K562 (cell line): Measurements from ENCODE around the gene FAM78B. TPM values are rescaled to one million over a fixed set of nuclear protein-coding genes. Genes with fewer than 3 reads are reported as not detected.
A peak's percentile ranks its signal among the peaks of the same experiment; 100 is the strongest.

Experiments used
- ATAC-seq: fragments of 200-7000 bp; cut with Tn5 transposase; 3 replicates; pipeline ENCODE4 v1.9.1; 2020; ENCODE audit warnings: moderate library complexity
- BruUV-seq: library from RNA; stranded (reverse); fragments of 400-500 nt; replicated peaks from 2 replicates; lab custom pipeline; 2021; lab: Mats Ljungman, UMichigan
- CTCF ChIA-PET: fragments of 300-600 bp; formaldehyde crosslinking; extraction: SDS; loops from one replicate; lab custom pipeline; 2021; ENCODE audit warnings: low intra/inter-chr PET ratio; lab: Yijun Ruan, JAX
- POLR2A ChIA-PET: fragments of 300-600, 350-650 bp; sonication (Branson Sonifier 250); formaldehyde crosslinking; extraction: SDS; loops from one replicate; lab custom pipeline; 2021; ENCODE audit warnings: antibody characterized with exemption, inconsistent platforms; lab: Yijun Ruan, JAX
- DNase-seq, 4 experiments: peaks; one replicate each; pipeline versions ENCODE4 v3.0.0 to v3.0.0-alpha.2; 2011 to 2018; ENCODE audit warnings: low spot score in 3 of 4, mixed read lengths in 3 of 4; ENCODE audit errors: extremely low read depth in 1 of 4
- FAIRE-seq: peaks from 2 replicates; lab custom pipeline; 2011; peaks lifted over from hg19 to GRCh38; lab: Jason Lieb, UNC
- H2AFZ ChIP-seq: 2 replicates; pipeline ENCODE4 v1.6.0; 2011; ENCODE audit warnings: low read depth, low read length, control low read depth, inconsistent platforms
- H3K27ac ChIP-seq: fragments of 200-600 bp; 3 replicates; pipeline ENCODE4 v1.8.0; 2011; ENCODE audit warnings: low read depth, mild to moderate bottlenecking, control low read depth, inconsistent platforms, low read length, moderate library complexity, mixed read lengths; ENCODE audit errors: extremely low read depth
- H3K27me3 ChIP-seq, 2 experiments: fragments of 300-600 bp in 1 of 2; 2 replicates in 1 of 2; 3 replicates in 1 of 2; pipeline versions ENCODE4 v1.6.0 to v1.8.0; 2011; ENCODE audit warnings: inconsistent platforms in 2 of 2, low read length in 2 of 2, mild to moderate bottlenecking in 1 of 2, mixed read lengths in 1 of 2, moderate library complexity in 1 of 2; ENCODE audit not compliant: control insufficient read depth in 2 of 2, insufficient read depth in 2 of 2
- H3K36me3 ChIP-seq: fragments of 300-600 bp; 3 replicates; pipeline ENCODE4 v1.8.0; 2011; ENCODE audit warnings: mild to moderate bottlenecking, low read length, inconsistent platforms; ENCODE audit not compliant: control insufficient read depth, insufficient read depth
- H3K4me1 ChIP-seq, 2 experiments: fragments of 200-600 bp in 1 of 2; replicated peaks in 1 of 2; 2 replicates in 1 of 2; 3 replicates in 1 of 2; pipeline versions ENCODE4 v1.5.1 to v1.8.0; 2011; ENCODE audit warnings: inconsistent platforms in 2 of 2, low read length in 2 of 2, mild to moderate bottlenecking in 1 of 2, mixed read lengths in 1 of 2, moderate library complexity in 1 of 2; ENCODE audit not compliant: control insufficient read depth in 2 of 2, insufficient read depth in 2 of 2
- H3K4me2 ChIP-seq: 2 replicates; pipeline ENCODE4 v1.6.1; 2011; ENCODE audit warnings: low read length, control low read depth, inconsistent platforms, mixed read lengths; ENCODE audit not compliant: insufficient read depth
- H3K4me3 ChIP-seq: fragments of 200-600 bp; sonication (generic), shearing (Covaris generic); 2 replicates; pipeline ENCODE4 v1.5.1; 2016; ENCODE audit warnings: control low read depth, inconsistent platforms
- H3K79me2 ChIP-seq: fragments of 200-600 bp; 3 replicates; pipeline ENCODE4 v1.8.0; 2011; ENCODE audit warnings: low read length, inconsistent platforms; ENCODE audit not compliant: control insufficient read depth, insufficient read depth
- H3K9ac ChIP-seq, 2 experiments: 2 replicates each; pipeline versions ENCODE4 v1.6.0 to v1.6.1; 2011; ENCODE audit warnings: low read depth in 2 of 2, low read length in 2 of 2, control low read depth in 1 of 2, inconsistent platforms in 1 of 2, mild to moderate bottlenecking in 1 of 2, mixed read lengths in 1 of 2; ENCODE audit not compliant: insufficient read depth in 1 of 2
- H3K9me1 ChIP-seq: one replicate; pipeline ENCODE4 v1.6.0; 2011; ENCODE audit warnings: inconsistent platforms, mild to moderate bottlenecking, low read length, moderate library complexity; ENCODE audit not compliant: control insufficient read depth, insufficient read depth
- H3K9me3 ChIP-seq: replicated peaks from 2 replicates; pipeline ENCODE4 v1.5.1; 2011; ENCODE audit warnings: low read depth, low read length, inconsistent platforms; ENCODE audit not compliant: control insufficient read depth, insufficient read depth
- H4K20me1 ChIP-seq: replicated peaks from 2 replicates; pipeline ENCODE4 v1.6.1; 2011; ENCODE audit warnings: low read length, inconsistent platforms, mixed read lengths; ENCODE audit not compliant: control insufficient read depth, insufficient read depth
- GABPB1 ChIP-seq: sonication (generic); formaldehyde crosslinking; IDR thresholded peaks from 2 replicates; pipeline ENCODE4 v1.8.0; 2022; ENCODE audit warnings: mild to moderate bottlenecking, missing genetic modification reagents
- HMG20B ChIP-seq: fragments of 250-450 bp; sonication (Bioruptor Pico); IDR thresholded peaks from 2 replicates; pipeline ENCODE4 v1.5.0; 2021; ENCODE audit warnings: mild to moderate bottlenecking
- PYGO2 ChIP-seq: fragments of 450-650 bp; IDR thresholded peaks from 2 replicates; pipeline ENCODE4 v1.6.1; 2016; ENCODE audit warnings: mild to moderate bottlenecking, missing genetic modification characterization, moderate library complexity, missing compliant biosample characterization
- THRA ChIP-seq: fragments of 450-650 bp; IDR thresholded peaks from 2 replicates; pipeline ENCODE4 v1.6.1; 2017; ENCODE audit warnings: mild to moderate bottlenecking, moderate library complexity
- TRIM24 ChIP-seq, 2 experiments: fragments of 450-650 bp; IDR thresholded peaks; 2 replicates each; pipeline ENCODE4 v1.6.1; 2016
- ZNF174 ChIP-seq: fragments of 250-450 bp; sonication (Bioruptor Pico); IDR thresholded peaks from 2 replicates; pipeline ENCODE4 v1.4.0; 2020; ENCODE audit warnings: mild to moderate bottlenecking
- ZNF316 ChIP-seq: fragments of 450-650 bp; IDR thresholded peaks from 2 replicates; pipeline ENCODE4 v1.6.1; 2016
- ZNF354B ChIP-seq: fragments of 250-450 bp; sonication (Bioruptor Pico); IDR thresholded peaks from 2 replicates; pipeline ENCODE4 v1.4.0; 2020
- WGBS: fragments of 100-300 bp; shearing (Covaris generic); methylation state at CpG from one replicate; pipeline ENCODE4 v1.1.6; 2016; ENCODE audit warnings: low coverage, mixed read lengths; ENCODE audit not compliant: insufficient coverage; ENCODE audit errors: missing lambda C conversion rate; 5-methylcytosine and 5-hydroxymethylcytosine counted together
- in situ Hi-C: fragments of 300-500 bp; cut with MboI; formaldehyde crosslinking; loops from 4 replicates; pipeline ENCODE4 v1.15.0; 2018; ENCODE audit warnings: inconsistent platforms, mixed read lengths
- intact Hi-C: fragments of 100-400 bp; cut with micrococcal nuclease; formaldehyde crosslinking; loops from 2 replicates; pipeline ENCODE4 v1.14.2; 2022
- polyA plus RNA-seq, 8 experiments: library from polyadenylated mRNA; depleted of rRNA in 4 of 8; stranded (reverse) in 5 of 8; unstranded in 3 of 8; fragments of >200 nt; fragmentation: Nextera tagmentation in 2 of 8; fragmentation: Illumina TruSeq in 1 of 8; extraction: Ambion mirVana in 2 of 8; extraction: Trizol in 1 of 8; gene quantifications; 2 replicates each; pipeline versions ENCODE4 v1.2.1 to v1.2.3, GENCODE V29; 2011 to 2014; ENCODE audit warnings: inconsistent platforms in 1 of 8, missing spikeins in 1 of 8
- total RNA-seq, 7 experiments: library from RNA; depleted of rRNA in 6 of 7; stranded (reverse); fragments of >200 nt in 6 of 7; fragmentation: Illumina TruSeq in 2 of 7; extraction: Trizol in 2 of 7; gene quantifications; 2 replicates each; pipeline versions ENCODE4 v1.2.1 to v1.2.3, GENCODE V29; 2011 to 2021; ENCODE audit warnings: low replicate concordance in 1 of 7
- TF ChIP-seq, protein P1 (sequence below): sonication (generic); formaldehyde crosslinking; IDR thresholded peaks from 2 replicates; pipeline ENCODE4 v1.8.1; 2022; ENCODE audit warnings: missing genetic modification reagents

Gene FAM78B
- total and polyA plus RNA-seq, 9 of the 15 experiments (the other 6 are each of a cell fraction or from before 2014, with no cell fraction given): 0.04 to 0.43 (median 0.29) TPM; not detected in 1

DNA sequence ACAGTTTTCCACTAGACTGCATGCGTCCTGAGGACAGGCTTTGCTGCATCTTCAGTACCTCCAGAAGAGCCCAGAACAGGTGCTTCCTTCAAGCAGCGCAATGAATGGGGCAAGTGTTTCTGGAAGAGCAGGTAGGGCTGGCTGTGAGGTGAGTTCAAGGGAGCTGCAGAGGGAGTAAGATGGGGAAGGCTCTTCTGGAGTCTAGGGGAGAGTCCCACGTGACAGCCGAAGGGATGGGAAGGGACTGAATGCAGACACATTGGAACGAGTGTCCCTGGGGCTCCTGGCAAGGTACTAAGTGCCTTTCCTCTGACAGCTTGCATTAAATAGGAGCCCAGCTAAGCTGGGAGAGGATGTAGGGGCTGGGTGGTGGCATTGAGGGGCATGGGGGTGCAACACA lies 84.2 kb downstream of the FAM78B start:
- intact Hi-C loops (no loop called here), in situ Hi-C loops (no loop called here)
- DNase-seq: no peak
- Histone ChIP-seq H3K4me3 (no peak overlapping the region), H3K9me1 (no peaks in the 10 kb centered on the region), H3K36me3 (no peaks in the 10 kb centered on the region), H3K27ac (no peak overlapping the region), H3K4me2 (no peak overlapping the region), H3K4me1 (no peaks in the 10 kb centered on the region), H3K27me3 (no peaks in the 10 kb centered on the region; a peak in 1 of 5 replicates), H3K9ac (no peak overlapping the region), H4K20me1 (no peaks in the 10 kb centered on the region), H3K79me2 (no peaks in the 10 kb centered on the region), H3K9me3 (no peaks in the 10 kb centered on the region), H2AFZ (no peak overlapping the region)
- 1% methylated on average over 5 of the region's 5 CpGs for WGBS
- ChIA-PET POLR2A (interaction anchor here (0.7 kb wide), 2 partner anchors 20 to 94 kb away, joined by 3 read pairs; no protein-coding TSS in a partner anchor), CTCF (no interaction called here)
- TF ChIP-seq ZNF174 (CRISPR knock-in tag) (no peak), ZNF316 (peak; percentile 6; the same call in 1 of the 2 replicates)
- no peak for ATAC-seq
- BruUV-seq: no TSS peak
- FAIRE-seq: no peak

DNA sequence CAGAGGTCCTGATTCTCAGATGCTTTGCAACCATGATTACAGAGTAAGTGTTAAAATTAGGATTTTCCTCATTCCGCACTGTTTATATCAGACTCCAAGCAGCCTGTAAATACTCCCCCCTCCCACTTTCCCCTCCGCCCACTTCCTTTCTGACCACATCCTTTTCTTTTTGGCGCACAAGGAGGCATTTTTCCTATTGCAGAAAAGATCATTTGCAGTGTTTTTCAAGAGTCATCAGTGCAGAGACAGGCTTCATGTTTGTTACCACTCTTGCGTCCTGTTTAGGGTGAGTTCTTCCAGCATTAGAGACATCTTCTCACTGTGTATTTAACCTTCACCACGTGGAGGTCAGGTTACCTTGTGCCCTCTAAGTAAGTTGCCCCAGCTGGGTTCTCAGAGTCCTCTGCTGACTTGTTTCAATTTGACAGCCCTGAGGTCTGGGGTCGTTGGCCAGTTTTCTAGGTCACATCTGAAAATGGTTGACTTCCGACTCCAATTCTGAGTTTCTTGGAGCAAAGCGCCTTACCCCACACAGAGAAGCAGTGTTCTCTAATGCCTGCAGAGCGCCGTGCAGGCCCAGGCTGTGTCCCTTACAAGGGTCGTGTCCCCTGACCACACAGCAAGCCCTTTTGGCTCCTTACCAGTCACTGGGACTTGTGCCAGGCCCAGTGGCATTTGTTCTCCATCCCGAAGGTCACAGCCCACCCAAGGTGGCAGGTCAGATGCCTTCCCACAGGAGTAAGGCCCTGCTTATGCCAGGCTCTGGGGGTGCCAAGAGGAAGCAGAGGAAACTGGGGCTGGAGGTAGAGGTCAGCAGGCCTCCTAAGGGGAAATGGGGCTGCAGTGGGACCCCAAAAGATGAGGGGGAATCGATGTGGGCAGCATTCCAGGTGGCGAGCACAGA lies 85.6 kb downstream of the FAM78B start:
- H3K4me2 ChIP-seq: no peak overlapping the region
- in situ Hi-C loops (no loop called here), intact Hi-C loops (no loop called here)
- no peak overlapping the region for H3K9ac ChIP-seq
- ChIA-PET POLR2A (no interaction called here), CTCF (no interaction called here)
- H3K36me3 ChIP-seq: no peaks in the 10 kb centered on the region
- no peak overlapping the region for H3K4me3 ChIP-seq
- no peak for DNase-seq
- no peaks in the 10 kb centered on the region for H3K4me1 ChIP-seq
- H3K27ac ChIP-seq: no peak overlapping the region
- H3K27me3 ChIP-seq: no peaks in the 10 kb centered on the region; a peak in 1 of 5 replicates
- 2% methylated on average over 14 of the region's 14 CpGs for WGBS
- no TSS peak for BruUV-seq
- no peaks in the 10 kb centered on the region for H3K9me3 ChIP-seq
- H3K9me1 ChIP-seq: no peaks in the 10 kb centered on the region
- ATAC-seq: no peak
- H4K20me1 ChIP-seq: no peaks in the 10 kb centered on the region
- FAIRE-seq: peak; percentile 23
- H2AFZ ChIP-seq: no peak overlapping the region
- H3K79me2 ChIP-seq: no peaks in the 10 kb centered on the region
- no peak for TF ChIP-seq ZNF354B (CRISPR knock-in tag)
- TF ChIP-seq PYGO2 (tag): no peak
- TF ChIP-seq THRA: no peak
- no peak for TF ChIP-seq TRIM24 (IDR thresholded peaks at IDR 0.05)
- TF ChIP-seq, protein P1, sequence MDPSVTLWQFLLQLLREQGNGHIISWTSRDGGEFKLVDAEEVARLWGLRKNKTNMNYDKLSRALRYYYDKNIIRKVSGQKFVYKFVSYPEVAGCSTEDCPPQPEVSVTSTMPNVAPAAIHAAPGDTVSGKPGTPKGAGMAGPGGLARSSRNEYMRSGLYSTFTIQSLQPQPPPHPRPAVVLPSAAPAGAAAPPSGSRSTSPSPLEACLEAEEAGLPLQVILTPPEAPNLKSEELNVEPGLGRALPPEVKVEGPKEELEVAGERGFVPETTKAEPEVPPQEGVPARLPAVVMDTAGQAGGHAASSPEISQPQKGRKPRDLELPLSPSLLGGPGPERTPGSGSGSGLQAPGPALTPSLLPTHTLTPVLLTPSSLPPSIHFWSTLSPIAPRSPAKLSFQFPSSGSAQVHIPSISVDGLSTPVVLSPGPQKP (CRISPR knock-in tag): no peak
- TF ChIP-seq GABPB1 (CRISPR knock-in tag): no peak
- no peak for TF ChIP-seq HMG20B (CRISPR knock-in tag)
